Measurements from ENCODE around the gene RMND1.
"Not testable (repeated sequence)": the region's sequence is repeated elsewhere in the genome, so short reads cannot be mapped to it uniquely, and the experiment has no call there.

Gene RMND1

DNA sequence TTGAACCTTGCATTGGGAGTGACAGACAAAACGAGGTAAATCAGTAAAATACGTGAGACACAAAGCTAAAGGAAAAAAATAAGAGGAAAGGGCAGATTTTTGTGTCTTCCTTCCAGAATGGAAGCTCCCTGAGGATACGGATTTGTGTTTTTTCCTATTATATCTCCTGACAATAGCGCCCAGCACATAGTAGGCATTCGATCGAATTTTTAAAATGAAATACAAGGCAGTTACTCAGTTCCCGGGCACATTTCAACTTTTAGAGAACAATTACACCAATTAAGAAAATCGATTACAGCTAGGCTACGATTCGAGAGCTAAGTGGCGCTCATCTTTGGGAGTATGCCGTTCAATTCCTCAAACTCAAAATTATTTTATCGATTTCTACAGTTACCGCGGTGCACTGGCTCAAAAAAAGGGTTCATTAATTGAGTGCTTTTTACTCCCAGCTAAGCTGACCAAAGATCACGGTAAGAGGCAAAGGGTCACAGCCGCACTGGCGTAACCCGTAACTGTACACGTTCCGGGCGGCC lies 443 bp downstream of the RMND1 start:
- no peak for DNase-seq

DNA sequence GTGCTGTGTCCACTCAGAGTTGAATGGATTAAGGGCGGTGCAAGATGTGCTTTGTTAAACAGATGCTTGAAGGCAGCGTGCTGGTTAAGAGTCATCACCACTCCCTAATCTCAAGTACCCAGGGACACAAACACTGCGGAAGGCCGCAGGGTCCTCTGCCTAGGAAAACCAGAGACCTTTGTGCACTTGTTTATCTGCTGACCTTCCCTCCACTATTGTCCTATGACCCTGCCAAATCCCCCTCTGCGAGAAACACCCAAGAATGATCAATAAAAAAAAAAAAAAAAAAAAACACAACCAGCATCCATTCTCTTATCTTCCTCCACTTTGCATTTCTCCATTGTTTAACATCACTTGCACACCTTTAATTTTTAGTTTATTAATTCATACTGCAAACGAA lies 998 bp downstream of the RMND1 start:
- not testable (repeated sequence) for DNase-seq

DNA sequence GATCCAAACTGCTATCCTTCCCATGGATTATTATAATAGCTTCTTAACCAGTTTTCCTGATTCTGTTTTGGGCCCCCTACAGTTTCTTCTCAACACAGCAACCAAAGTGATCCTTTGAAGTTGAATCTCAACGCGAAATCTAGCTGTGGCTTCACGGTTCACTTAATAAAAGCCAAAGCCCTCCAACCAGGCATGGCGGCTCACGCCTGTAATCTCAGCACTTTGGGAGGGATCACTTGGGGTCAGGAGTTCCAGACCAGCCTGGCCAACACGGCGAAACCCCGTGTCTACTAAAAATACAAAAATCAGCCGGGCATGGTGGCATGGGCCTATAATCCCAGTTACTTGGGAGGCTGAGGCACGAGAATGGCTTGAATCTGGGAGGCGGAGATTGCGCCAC lies 3.3 kb downstream of the RMND1 start:
- no peak for DNase-seq

DNA sequence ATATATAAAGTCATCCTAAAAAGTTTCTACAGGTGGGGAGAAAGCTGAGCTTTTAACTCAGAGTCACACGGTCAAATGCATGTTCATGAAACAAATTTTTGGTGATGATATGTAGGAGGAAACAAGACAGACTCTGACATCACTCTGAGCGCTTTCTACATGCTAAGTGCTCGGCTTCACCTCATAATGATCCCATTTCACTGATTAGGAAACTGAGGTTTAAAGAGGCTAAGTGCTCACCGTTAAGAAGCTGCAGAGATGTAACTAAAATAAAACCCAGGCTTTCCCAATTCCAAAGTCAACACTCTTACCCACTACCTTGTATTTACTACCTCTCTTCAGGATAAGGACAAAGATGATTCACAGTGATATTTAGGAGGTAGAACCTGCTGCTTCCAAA lies 4.7 kb downstream of the RMND1 start:
- no peak for DNase-seq

DNA sequence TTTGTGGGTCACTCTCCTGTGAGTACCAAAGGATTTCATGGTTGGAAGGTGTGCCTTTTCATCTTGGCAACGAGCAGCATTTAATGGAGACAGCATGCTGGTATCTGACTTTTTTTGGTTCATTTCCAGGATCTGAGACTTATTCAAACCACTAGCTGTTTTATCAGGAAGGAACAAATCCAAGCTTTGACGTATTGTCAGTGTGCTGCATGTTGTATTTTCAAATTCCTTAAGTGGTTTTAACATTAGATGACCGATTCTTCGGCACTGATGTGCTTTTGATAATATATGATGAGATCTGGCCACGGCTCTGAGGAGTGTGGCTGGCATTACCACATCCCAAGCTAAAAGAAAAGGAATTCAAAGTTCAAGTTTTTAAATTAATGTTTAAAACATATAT lies 6.4 kb downstream of the RMND1 start:
- peak; percentile 96 for DNase-seq

DNA sequence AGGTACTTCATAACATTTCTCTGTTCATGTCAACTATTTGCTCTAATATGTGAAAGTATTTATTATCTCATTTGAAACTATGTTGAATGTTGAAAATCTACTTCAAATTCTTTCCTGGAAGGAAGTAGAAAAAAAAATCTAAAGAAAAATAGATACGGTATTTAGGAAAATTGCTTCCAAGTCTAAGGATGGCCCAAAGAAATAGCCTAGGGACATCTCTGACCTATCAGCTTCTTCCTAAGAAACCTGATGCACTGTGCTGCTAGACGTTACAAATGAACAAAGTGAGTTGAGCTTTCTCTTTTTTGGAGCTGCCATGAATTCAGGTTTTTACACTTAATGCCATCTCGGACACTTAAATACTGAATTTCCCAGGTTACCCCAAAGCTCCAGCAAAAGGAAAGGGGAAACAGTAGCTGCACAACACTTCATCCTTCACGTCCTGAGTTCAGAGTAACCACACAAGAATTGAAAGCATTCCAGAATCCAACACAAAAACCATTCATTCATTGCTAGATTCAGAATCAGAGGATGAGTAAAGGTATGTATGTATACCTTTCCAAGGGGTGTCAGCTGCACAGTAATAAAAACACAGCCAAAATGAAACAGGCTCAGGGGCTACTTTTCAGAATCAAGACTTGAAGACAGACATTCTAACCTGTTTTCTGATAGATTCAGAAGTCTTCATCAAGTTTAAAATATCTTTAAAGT lies 7.9 kb downstream of the RMND1 start:
- no peak for DNase-seq

DNA sequence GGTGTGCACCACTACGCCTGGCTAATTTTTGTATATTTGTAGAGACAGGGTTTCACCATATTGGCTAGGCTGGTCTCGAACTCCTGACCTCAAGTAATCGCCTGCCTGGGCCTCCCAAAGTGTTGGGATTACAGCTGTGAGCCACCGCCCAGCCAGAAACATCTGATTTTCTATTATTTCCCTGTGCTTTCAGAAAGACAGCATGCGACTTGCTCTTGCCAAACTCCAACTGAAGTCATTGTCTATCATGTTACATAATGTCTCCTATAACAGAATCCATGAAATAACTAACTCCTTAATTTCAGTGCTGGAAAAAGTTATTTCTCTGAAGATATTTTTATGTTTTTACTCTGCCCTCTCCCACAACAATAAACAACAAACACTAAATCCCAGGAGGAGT lies 8.5 kb downstream of the RMND1 start:
- no peak for DNase-seq

DNA sequence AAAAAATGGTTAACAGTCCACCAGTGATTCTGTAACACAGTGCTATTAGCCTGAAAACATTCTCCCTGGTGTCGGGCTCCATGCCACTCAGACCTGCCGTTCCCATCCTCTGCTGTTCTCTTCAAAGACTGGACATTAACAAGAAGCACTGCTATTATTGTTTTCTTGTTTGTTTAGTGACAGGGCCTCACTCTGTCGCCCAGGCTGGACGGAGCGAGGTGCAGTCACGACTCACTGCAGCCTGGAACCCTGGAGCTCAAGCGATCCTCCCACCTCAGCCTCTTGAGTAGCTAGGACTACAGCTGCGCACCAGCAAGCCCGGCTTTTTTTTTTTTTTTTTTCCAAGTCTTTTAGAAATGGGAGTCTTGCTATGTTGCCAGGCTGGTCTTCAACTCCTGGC lies 9.6 kb downstream of the RMND1 start:
- DNase-seq = no peak

DNA sequence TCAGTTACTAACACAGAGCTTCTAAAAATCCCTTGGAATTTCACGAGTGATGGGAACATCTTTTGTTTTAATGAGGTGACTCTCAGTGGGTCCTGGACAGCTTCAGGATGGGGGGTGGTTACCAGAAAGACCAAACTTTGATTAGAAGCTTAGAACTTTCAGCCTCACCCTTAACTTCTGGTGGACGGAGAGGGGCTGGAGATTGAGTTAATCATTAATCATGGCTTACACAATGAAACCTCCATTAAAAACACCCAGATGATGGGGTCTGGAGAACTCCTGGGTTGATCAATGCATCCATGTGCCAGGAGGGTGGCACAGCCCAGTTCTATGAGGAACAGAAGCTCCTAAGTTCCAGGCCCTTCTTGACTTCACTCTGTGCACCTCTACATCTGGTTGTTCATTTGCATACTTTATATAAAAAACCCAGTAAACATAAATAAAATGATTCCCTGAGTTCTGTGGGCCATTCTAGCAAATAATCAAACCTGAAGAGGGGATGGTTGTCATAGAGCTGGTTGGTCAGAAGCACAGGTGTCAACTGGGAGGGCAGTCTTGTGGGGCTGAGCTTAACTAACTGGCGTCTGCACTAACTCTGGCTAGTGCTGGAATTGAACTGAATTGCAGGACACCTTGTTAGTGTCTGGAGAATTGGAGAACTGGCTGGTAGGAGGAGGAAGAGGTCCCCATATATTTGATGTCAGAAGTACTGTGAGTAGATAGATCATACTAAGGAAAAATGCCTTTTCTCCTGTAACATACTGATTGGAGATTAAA lies 10.3 kb downstream of the RMND1 start:
- DNase-seq = no peak

DNA sequence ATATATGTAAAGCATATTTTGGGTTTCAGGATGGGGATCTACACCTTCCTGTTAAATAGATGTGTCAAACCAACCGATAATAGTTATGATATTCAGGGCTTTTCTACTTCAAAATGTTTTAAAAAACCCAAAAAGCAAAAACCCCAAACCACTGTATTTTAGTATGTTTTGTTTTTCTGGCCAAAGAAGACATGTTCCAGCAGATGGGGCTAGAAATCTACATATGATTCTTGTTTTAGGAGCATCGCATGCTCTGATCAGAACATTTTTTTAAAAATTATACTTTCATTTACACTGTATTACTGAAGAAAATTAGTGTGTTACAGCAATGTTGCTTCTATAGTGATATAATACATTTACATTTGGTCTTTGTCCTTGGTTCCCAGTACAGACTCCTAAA lies 11.0 kb downstream of the RMND1 start:
- DNase-seq = no peak

DNA sequence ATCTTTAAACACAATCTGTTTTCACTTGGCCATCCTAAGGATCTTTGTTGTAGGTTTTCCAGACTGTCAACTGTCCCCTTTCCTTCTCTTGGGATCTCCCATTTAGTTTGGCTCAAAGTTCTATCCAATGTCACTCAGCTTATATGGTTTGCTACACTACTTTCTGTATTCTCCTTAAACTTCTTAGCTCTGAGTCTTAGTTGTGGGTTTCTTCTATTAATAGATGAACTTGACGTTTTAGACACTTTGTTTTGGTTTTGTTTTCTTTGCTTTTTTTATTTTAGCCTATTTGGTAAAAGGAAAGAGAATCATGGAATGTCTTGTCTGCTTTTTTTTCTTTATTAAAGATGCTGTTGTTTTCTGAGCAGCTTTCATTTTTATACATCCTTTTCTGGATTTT lies 11.4 kb downstream of the RMND1 start:
- DNase-seq = no peak

DNA sequence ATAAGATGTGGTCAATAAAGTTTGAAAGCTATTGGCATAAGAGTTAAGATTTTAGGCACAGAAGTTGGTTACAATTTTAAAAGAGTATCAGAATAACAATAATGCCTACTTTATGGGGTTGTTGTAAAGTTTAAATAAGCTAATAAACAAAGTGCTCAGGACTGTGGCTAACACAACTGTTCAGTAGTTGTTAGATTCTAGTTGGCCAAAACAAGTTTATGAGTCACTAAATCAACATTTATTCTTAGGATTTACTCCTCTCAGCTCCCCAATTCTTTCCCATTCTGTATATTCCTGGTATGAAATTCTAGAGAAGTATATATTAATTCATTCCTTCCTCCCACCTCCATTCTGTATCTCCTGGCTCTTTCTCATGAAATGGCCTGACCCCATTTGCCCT lies 14.5 kb downstream of the RMND1 start:
- no peak for DNase-seq

DNA sequence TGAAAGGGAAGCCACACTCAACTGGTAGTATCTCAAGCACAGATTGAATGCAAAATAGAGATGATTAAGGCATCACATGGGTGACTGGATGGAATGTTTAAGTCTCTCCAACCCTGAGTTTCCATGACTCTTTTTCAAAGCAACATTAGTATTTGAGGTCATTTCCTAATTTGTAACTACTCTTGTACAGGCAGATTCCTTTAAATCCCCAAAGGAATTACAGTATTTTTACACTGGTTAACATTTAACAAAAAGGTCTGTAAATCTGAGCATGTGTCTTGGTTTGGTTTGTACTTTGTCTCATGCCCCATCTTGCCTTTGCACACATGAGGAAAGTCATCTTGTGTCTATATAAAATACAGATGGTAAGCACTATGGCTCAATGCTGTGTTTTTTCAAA lies 15.1 kb downstream of the RMND1 start:
- no peak for DNase-seq

DNA sequence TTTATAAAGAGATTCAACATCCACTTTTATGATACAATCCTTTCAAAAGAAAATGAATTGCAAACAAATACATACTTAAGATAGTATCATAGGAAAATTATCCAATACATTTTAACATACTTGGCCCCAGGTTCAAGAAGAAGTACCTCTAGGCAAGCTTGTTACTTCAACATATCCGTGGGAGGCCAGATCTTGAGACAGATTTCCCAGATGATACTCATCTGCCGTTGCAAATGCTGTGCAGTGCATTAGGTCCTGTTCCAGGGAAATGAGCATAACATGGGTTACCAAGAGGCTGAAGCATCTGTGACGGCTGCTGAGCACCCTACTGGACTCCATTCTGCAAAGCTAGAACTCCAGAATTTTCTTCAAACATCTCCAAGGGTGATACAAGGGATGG lies 15.6 kb downstream of the RMND1 start:
- no peak for DNase-seq

DNA sequence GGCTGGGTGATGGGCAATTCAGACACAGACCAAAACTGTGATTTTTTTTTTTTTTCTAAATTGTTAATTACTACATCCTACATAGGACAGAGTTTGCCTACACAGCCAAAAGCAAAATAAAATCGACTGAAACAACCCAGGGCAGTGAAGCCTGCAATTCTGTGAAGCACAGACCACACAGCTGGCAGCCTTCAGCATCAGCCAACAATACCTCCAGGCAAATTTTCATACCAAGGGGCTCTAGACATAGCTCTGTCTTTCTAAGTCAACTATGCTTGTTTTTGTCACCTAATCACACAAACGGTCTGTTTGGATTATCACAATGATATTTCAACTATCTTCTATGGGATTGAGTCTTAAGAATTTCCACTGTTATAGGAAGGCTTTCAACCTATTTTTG lies 17.6 kb downstream of the RMND1 start:
- no peak for DNase-seq

DNA sequence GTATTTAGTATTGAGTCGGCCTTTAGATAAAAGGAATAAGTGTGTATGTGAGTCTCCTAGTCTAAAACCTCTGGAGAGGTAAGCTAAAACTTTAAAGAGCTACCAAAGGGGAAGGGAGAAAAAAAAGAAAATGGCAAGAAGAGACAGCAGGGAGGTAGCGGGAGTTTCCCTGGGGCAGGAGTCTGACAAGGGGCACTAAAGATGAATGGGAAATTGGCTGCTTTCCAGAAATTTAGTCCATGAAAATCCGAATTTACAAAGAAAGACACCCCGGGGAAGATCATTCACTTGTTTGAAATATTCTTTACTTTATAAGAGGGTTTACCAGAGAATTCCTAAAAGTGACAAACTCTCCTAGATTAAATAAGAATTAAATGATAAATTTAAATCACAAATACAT lies 19.3 kb downstream of the RMND1 start:
- no peak for DNase-seq

DNA sequence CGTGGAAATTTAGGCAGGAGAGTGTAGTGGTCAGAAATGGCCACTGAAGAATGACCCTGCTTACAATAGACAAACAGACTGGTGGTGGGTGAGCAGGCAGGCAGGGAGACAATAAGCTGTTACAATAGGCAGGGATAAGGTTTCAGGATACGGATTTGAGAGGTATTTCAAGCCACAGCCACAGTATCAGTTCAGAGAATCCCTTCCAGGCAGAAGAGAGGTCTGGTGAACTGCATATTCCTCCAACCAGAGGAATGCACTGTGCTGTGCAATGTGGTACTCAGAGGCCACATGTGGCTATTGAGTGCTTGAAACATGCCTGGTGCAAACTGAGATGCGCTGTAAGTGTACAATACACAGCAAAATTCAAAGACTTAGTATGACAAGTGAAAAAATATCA lies 20.6 kb downstream of the RMND1 start:
- no peak for DNase-seq

DNA sequence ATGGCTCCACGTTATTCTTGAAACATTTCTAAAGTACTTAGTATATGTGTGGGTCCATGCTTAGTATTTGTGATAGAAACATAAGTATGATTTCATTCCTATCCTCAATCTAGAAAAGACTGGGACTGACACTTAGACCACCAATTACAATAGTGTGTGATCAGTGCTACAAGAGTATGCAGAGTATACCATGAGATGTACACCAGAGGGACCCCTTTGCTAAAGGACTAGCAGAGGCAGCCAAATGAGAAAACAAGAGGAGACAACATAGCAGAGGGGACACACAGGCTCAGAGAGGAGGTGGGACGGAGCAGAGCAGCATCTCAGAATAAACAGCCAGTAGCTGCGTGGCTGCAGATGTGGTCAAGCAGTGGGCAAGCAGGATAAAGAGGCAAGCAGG lies 21.0 kb downstream of the RMND1 start:
- no peak for DNase-seq

DNA sequence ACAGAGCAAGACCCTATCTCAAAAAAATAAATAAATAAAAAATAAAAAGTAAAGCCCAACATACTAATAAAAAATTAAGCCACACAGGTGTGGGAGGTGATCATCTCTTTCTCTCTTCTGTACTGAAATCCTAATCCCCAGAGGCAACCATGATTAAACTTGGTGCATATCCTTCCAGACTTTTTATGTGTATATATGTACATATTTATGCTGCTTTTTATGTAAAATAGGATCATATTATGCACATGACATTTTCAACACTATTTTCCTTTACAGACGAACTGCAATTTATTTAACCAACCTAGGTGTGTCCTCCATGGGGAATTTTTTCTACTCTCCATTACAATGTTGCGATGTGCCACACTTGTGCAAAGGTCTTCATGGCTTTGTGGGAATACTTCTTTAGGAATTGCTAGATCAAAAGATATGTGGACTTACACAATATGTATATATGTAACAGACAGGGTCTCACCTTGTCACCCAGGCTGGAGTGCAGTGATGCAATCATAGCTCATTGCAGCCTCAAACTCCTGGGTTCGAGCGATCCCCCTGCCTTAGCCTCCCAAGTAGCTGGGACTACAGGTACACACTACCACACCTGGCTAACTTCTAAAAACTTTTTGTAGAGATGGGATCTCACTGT lies 23.7 kb downstream of the RMND1 start:
- DNase-seq = no peak

DNA sequence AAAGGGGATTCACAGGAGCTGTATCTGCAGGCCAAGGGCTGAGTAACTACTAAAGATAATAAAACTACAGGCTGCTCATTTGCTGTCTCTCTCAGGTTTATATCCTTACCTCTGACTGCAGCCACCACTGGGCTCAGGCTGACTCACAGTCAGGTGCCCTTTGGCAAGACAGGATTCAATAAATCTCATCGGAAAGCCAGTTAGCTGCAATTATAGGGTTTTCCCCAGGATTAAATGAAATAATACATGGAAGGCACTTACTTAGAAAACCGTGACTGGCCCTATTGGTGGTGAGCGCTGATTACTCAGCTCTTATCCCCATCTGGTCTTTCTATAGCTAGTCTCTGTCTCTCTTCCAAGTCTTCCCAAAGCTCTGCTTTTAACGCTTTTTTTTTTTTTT lies 26.4 kb downstream of the RMND1 start:
- DNase-seq = no peak

DNA sequence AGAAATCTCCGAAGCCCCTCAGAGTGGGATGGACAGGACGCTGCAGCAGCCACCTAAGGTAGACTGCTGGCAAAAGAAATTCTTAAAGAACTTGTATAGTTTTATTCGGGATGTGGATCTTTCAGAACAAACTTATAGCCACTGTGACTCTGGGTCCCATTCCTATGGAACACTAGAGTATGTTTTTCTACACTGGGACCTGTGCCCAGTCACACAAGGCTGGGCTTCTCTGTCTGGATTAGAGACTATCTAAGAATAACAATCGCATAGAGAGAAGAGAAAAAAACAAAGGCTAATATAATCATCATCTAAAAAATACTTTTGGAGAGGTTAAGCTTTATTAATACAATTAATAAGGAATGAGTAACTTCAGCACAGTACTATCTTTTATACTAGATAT lies 28.9 kb downstream of the RMND1 start:
- no peak for DNase-seq

DNA sequence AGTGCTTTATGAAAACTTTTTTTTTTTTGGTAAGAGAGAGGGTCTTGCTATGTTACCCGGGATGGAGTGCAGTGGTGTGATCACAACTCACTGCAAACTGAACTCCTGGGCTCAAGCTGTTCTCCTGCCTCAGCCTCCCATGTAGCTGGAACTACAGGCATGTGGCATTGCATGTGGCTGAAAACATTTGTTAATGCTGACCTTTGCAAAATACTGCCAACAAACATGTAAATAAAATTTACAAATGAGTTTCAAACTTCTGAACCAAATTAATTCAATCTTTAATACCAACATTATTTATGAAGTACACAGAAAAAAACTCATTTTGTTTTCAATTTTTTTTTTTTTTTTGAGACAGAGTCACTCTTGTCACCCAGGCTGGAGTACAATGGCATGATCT lies 34.4 kb downstream of the RMND1 start:
- DNase-seq = no peak

DNA sequence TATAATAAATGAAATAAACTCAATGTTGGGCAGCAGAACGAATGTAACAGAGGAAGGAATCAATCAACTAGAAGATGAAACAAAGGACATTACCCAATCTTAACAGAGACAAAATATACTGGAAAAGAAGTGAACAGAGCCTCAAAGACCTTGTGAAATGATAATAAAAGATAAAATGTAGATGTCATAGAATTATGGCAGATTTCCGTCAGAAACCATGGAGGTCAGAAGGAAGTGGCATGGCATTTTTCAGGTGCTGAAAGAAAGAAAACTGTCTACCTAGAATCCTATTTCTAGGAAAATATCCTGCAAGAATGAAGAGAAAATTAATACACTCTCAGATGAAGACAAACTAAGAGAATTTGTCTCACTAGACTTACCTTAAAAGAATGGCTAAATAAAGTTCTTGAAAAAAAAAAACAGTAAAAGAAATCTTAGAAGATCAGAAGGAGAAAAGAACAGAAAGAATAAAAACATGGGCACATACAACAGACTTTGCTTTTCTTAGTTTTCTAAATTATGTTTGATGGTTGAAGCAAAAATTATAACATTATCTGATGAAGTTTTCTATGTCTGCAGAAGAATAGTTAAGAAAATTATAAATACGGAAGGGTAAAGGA lies 37.2 kb downstream of the RMND1 start:
- DNase-seq = no peak

Data from NCI-H226 (cell line).